Nephron progenitor cell (in vitro differentiated cells): Measurements from ENCODE around the gene CDC42SE2.
A peak's percentile ranks its signal among the peaks of the same experiment; 100 is the strongest.

Experiments
- DNase-seq: peaks from one replicate; pipeline ENCODE4 v3.0.0; 2021
- H3K27ac Mint-ChIP-seq: 2 replicates; pipeline ENCODE4 v1.8.0; 2021; ENCODE audit warnings: mild to moderate bottlenecking, moderate library complexity, mixed read lengths
- H3K27me3 Mint-ChIP-seq: 2 replicates; pipeline ENCODE4 v1.8.0; 2021; ENCODE audit warnings: mild to moderate bottlenecking, low read depth, mixed read lengths; ENCODE audit not compliant: poor library complexity
- H3K36me3 Mint-ChIP-seq: 2 replicates; pipeline ENCODE4 v1.8.0; 2021; ENCODE audit warnings: low read depth, mixed read lengths
- H3K4me1 Mint-ChIP-seq: 2 replicates; pipeline ENCODE4 v1.8.0; 2021; ENCODE audit warnings: mixed read lengths
- H3K4me3 Mint-ChIP-seq: 2 replicates; pipeline ENCODE4 v1.8.0; 2021; ENCODE audit warnings: mild to moderate bottlenecking, moderate library complexity, mixed read lengths
- H3K9me3 Mint-ChIP-seq: 2 replicates; pipeline ENCODE4 v1.8.0; 2021; ENCODE audit warnings: mild to moderate bottlenecking, moderate library complexity, mixed read lengths
- TF ChIP-seq, protein P1 (sequence below): fragments of 200-600 bp; sonication (generic); IDR thresholded peaks from 2 replicates; pipeline ENCODE4 v1.5.0; 2021; ENCODE audit warnings: antibody characterized with exemption

CDC42SE2 gene

DNA sequence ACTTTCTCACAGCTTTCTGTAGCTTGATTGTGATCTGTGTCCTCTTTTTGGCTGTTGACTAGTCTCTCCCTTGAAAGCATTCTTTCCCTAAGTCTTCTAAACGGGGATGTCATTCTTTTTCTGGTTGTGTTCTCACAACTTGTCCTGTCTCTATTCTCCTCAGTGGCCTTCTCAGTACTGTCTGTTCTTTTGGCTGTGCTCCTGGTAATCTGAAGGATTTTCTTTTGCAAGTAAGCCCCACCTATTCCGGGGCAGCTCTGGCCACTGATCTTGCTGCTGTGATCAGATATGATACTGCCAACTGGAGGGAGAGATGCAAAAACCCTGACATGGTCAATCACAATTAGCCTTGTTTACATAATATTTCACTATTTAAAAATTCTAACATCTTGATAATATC lies 172.2 kb downstream of the CDC42SE2 start:
- Mint-ChIP-seq H3K27ac (peak overlapping the region; percentile 6), H3K4me1 (no peaks in the 10 kb centered on the region), H3K4me3 (no peak overlapping the region), H3K9me3 (no peaks in the 10 kb centered on the region), H3K27me3 (no peaks in the 10 kb centered on the region), H3K36me3 (peaks cover 66% of the 10 kb centered on the region)
- DNase-seq, result no peak
- TF ChIP-seq, protein P1, sequence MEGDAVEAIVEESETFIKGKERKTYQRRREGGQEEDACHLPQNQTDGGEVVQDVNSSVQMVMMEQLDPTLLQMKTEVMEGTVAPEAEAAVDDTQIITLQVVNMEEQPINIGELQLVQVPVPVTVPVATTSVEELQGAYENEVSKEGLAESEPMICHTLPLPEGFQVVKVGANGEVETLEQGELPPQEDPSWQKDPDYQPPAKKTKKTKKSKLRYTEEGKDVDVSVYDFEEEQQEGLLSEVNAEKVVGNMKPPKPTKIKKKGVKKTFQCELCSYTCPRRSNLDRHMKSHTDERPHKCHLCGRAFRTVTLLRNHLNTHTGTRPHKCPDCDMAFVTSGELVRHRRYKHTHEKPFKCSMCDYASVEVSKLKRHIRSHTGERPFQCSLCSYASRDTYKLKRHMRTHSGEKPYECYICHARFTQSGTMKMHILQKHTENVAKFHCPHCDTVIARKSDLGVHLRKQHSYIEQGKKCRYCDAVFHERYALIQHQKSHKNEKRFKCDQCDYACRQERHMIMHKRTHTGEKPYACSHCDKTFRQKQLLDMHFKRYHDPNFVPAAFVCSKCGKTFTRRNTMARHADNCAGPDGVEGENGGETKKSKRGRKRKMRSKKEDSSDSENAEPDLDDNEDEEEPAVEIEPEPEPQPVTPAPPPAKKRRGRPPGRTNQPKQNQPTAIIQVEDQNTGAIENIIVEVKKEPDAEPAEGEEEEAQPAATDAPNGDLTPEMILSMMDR, result no peak

DNA sequence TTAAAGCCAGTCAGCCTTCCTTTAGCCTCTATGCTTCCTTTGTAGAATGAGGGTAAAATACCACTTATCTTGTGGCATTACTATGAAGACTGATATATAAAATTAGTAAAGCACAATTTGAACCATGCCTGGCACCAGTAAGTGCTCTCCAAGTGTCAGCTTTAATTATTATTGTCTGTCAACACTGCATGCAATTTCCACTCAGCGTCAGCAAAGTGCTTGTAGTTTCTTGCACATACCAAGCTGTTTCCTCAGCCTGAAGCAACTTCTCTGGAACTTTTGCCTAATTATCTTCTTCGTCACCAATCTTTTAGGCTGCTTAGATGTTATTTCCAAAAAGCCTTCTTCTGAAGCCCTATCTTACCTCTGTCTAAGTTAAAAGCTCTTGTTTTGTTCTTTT lies 177.3 kb downstream of the CDC42SE2 start:
- Mint-ChIP-seq H3K27ac (peak overlapping the region; percentile 8), H3K27me3 (no peaks in the 10 kb centered on the region)

More for the DNA sequence above, 177.3 kb downstream of the CDC42SE2 start:
- no peak for DNase-seq
- Mint-ChIP-seq H3K4me3 (no peak overlapping the region), H3K36me3 (peaks cover 51% of the 10 kb centered on the region), H3K9me3 (no peaks in the 10 kb centered on the region), H3K4me1 (no peaks in the 10 kb centered on the region)
- TF ChIP-seq, protein P1, result no peak
